ENCODE data around the gene KRTAP10-5. TPM values are rescaled to one million over a fixed set of nuclear protein-coding genes. Genes with fewer than 3 reads are reported as not detected.

The KRTAP10-5 gene
- total and polyA plus RNA-seq, 12 donors: not detected

- H3K9me3 ChIP-seq (replicated peaks in 1 of 3): no peaks in the 10 kb centered on the region
- no peaks in the 10 kb centered on the region for H3K27me3 ChIP-seq
- peak in 1 of 7 donors; percentile 43 for DNase-seq
- H3K36me3 ChIP-seq (replicated peaks in 1 of 2): no peaks in the 10 kb centered on the region
- H3K4me3 ChIP-seq: no peak overlapping the region
- 70 to 76% (median 74%) methylated on average over 20 to 27 of the region's 27 CpGs for WGBS, 4 donors
- intact Hi-C loops (cut with DNase I): no loop called here
- TF ChIP-seq POLR2A (IDR thresholded peaks at IDR 0.05) (no peak), CTCF (IDR thresholded peaks at IDR 0.05) (no peak)
- H3K4me1 ChIP-seq (replicated peaks in 1 of 2): no peaks in the 10 kb centered on the region
- no peak overlapping the region for H3K27ac ChIP-seq
Measured at GRCh38 chr21:44568667-44569556, 11.5 kb downstream of the KRTAP10-5 start.

- WGBS, 4 donors: 70 to 75% (median 73%) methylated on average over 11 to 12 of the region's 12 CpGs
- Histone ChIP-seq H3K27ac (no peak overlapping the region), H3K4me1 (replicated peaks in 1 of 2) (no peaks in the 10 kb centered on the region), H3K4me3 (no peak overlapping the region), H3K9me3 (replicated peaks in 1 of 3) (no peaks in the 10 kb centered on the region), H3K36me3 (replicated peaks in 1 of 2) (no peaks in the 10 kb centered on the region), H3K27me3 (no peaks in the 10 kb centered on the region)
- intact Hi-C loops (cut with DNase I): no loop called here
- TF ChIP-seq POLR2A (IDR thresholded peaks at IDR 0.05): no peak
- no peak for TF ChIP-seq CTCF (IDR thresholded peaks at IDR 0.05)
- DNase-seq: no peak
Measured at GRCh38 chr21:44568261-44568660, 12.1 kb downstream of the KRTAP10-5 start.

GRCh38 chr21:44567481-44568171, 12.8 kb downstream of the KRTAP10-5 start:
- intact Hi-C loops (cut with DNase I): no loop called here
- Histone ChIP-seq H3K36me3 (replicated peaks in 1 of 2) (no peaks in the 10 kb centered on the region), H3K27me3 (no peaks in the 10 kb centered on the region), H3K9me3 (replicated peaks in 1 of 3) (no peaks in the 10 kb centered on the region), H3K27ac (no peak overlapping the region), H3K4me1 (replicated peaks in 1 of 2) (no peaks in the 10 kb centered on the region), H3K4me3 (no peak overlapping the region)
- DNase-seq: peak in 1 of 7 donors; percentile 24
- WGBS, 4 donors: 78 to 87% (median 85%) methylated on average over 17 to 18 of the region's 18 CpGs
- TF ChIP-seq POLR2A (IDR thresholded peaks at IDR 0.05) (no peak), CTCF (IDR thresholded peaks at IDR 0.05) (no peak)

- Histone ChIP-seq H3K9me3 (replicated peaks in 1 of 3) (no peaks in the 10 kb centered on the region), H3K4me1 (replicated peaks in 1 of 2) (no peaks in the 10 kb centered on the region), H3K27me3 (no peaks in the 10 kb centered on the region), H3K27ac (no peak overlapping the region), H3K4me3 (no peak overlapping the region), H3K36me3 (replicated peaks in 1 of 2) (no peaks in the 10 kb centered on the region)
- no peak for TF ChIP-seq CTCF (IDR thresholded peaks at IDR 0.05)
- TF ChIP-seq POLR2A (IDR thresholded peaks at IDR 0.05): no peak
- intact Hi-C loops (cut with DNase I): no loop called here
- 67 to 84% (median 78%) methylated on average over 1 of the region's 1 CpG for WGBS, 4 donors
- DNase-seq: no peak
Measured at GRCh38 chr21:44566403-44566802, 14.0 kb downstream of the KRTAP10-5 start.

Data from adrenal gland (tissue), 12 donors.